CD4-positive, alpha-beta T cell treated with Interleukin-12 subunit alpha and Interleukin-12 subunit beta, for 1 hour (primary cell): ENCODE results near the gene CC2D1B.
"Not testable (repeated sequence)": the region's sequence is repeated elsewhere in the genome, so short reads cannot be mapped to it uniquely, and the experiment has no call there.

Source experiments
- DNase-seq: peaks from one replicate; pipeline ENCODE4 v3.0.0-alpha.2; 2020

Gene CC2D1B

GRCh38 chr1:52365746-52366516 lies at the start of gene CC2D1B:
Gene CC2D1B, minus strand, starts transcription at chr1:52366205. Its CDS starts 1,585 bp downstream, at chr1:52364620.
- DNase-seq: peak; percentile 100

GRCh38 chr1:52414942-52415341 lies 48.9 kb upstream of the CC2D1B start:
- no peak for DNase-seq

GRCh38 chr1:52413410-52413989 lies 47.5 kb upstream of the CC2D1B start:
- DNase-seq: no peak

- DNase-seq: no peak
These were observed 39.0 kb upstream of the CC2D1B start for GRCh38 chr1:52404975-52405338.

GRCh38 chr1:52404116-52404974 lies 38.3 kb upstream of the CC2D1B start, which contains the start of the genes ORC1 and PRPF38A:
Gene ORC1, minus strand, starts transcription at chr1:52404423. Its CDS starts 2,200 bp downstream, at chr1:52402223.
Gene PRPF38A, plus strand, starts transcription at chr1:52404602. Its CDS starts 148 bp downstream, at chr1:52404750.
- DNase-seq: peak; percentile 97

- DNase-seq: peak; percentile 58
These were observed 37.6 kb upstream of the CC2D1B start for GRCh38 chr1:52403566-52404115.

- no peak for DNase-seq
These were observed 36.8 kb upstream of the CC2D1B start for GRCh38 chr1:52402860-52403240.

- no peak for DNase-seq
These were observed 34.1 kb upstream of the CC2D1B start for GRCh38 chr1:52400131-52400530.

GRCh38 chr1:52399629-52400028 lies 33.6 kb upstream of the CC2D1B start:
- no peak for DNase-seq

GRCh38 chr1:52393174-52393573 lies 27.2 kb upstream of the CC2D1B start:
- DNase-seq: no peak

- DNase-seq: no peak
These were observed 20.5 kb upstream of the CC2D1B start for GRCh38 chr1:52386458-52386857.

GRCh38 chr1:52385376-52385775 lies 19.4 kb upstream of the CC2D1B start:
- DNase-seq: no peak

- DNase-seq: not testable (repeated sequence)
These were observed 3.8 kb upstream of the CC2D1B start for GRCh38 chr1:52369851-52370250.

- peak; percentile 66 for DNase-seq
These were observed 2.6 kb upstream of the CC2D1B start for GRCh38 chr1:52368383-52369172.

- no peak for DNase-seq
These were observed 1.3 kb upstream of the CC2D1B start for GRCh38 chr1:52367272-52367671.

- no peak for DNase-seq
These were observed 467 bp upstream of the CC2D1B start for GRCh38 chr1:52366517-52366827.

- no peak for DNase-seq
These were observed 797 bp downstream of the CC2D1B start for GRCh38 chr1:52365071-52365745.

GRCh38 chr1:52364235-52364839 lies 1.7 kb downstream of the CC2D1B start:
- DNase-seq: peak; percentile 11

GRCh38 chr1:52360595-52360968 lies 5.4 kb downstream of the CC2D1B start:
- no peak for DNase-seq

- DNase-seq: no peak
These were observed 6.1 kb downstream of the CC2D1B start for GRCh38 chr1:52359676-52360594.
